Measurements from ENCODE around the gene PSMA2. TPM values are rescaled to one million over a fixed set of nuclear protein-coding genes. Genes with fewer than 3 reads are reported as not detected.

Gene PSMA2
- total RNA-seq, 4 donors from 2014 or later = 52.0 to 136 (median 63.6) TPM

DNA sequence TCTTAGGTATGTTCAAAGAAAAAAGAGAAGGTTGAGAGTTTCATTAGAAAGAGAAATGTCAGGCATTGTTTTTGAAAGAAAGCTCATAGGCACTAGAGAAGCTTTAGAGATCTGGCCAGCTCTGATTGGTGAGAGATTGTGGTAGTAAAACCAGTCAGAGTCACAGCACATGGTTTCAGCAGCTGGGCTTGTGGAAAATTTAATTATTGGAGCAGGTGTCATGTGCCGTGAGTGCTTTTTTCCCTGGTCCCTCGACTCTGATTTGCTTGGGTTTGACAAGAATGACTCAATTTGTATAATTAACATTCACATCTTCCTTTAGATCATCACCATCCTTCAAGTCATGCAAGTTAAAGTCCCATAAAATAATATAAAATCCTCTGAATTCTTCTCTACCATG, 35.4 kb upstream of the PSMA2 start:
- TF ChIP-seq, protein P1, sequence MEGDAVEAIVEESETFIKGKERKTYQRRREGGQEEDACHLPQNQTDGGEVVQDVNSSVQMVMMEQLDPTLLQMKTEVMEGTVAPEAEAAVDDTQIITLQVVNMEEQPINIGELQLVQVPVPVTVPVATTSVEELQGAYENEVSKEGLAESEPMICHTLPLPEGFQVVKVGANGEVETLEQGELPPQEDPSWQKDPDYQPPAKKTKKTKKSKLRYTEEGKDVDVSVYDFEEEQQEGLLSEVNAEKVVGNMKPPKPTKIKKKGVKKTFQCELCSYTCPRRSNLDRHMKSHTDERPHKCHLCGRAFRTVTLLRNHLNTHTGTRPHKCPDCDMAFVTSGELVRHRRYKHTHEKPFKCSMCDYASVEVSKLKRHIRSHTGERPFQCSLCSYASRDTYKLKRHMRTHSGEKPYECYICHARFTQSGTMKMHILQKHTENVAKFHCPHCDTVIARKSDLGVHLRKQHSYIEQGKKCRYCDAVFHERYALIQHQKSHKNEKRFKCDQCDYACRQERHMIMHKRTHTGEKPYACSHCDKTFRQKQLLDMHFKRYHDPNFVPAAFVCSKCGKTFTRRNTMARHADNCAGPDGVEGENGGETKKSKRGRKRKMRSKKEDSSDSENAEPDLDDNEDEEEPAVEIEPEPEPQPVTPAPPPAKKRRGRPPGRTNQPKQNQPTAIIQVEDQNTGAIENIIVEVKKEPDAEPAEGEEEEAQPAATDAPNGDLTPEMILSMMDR (IDR thresholded peaks at IDR 0.05; ENCODE audit: low read depth) = no peak

DNA sequence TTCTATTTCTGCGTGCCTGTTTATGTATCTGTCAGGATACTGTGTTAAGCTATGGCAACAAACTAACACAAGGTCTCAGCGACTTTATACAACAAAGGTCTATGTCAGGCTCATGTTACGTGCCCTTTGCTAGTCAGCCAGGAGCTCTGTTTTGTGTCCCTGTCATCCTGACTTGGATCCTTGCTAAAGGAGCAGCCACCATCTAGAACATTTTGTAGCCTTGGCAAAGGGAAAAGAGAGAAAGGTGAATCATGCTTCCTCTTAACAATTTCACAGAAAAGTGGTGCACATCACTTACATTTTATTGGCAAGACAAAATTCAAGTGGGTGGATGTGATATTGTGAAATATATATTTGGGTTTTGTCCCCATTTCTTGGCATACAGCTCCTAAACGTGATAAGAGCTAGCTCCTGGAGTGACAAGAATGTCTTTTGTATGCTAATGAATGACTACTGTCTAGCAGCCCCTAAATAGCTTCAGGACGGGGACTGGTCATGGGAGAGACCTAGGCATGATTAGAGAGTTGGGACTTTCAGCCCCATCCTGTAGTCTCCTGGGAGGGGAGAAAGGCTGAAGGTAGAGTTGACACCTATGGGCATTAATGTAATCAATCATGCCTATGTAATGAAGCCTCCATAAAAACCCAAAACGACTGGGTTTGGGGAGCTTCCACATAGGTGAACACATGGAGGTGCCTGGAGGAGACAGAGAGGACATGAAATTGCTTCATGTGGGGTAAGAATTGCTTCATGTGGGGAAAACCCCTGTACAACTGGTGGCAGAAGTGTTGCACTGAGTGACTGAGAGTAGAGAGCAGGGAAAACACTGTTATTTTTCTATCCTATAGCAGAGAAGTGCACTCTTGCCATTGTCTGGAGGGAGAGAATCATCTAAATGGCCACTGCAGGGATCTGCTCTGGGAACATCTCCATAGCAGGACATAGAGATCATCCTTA, 33.2 kb upstream of the PSMA2 start:
- TF ChIP-seq, protein P1 (IDR thresholded peaks at IDR 0.05; ENCODE audit: low read depth) = no peak

DNA sequence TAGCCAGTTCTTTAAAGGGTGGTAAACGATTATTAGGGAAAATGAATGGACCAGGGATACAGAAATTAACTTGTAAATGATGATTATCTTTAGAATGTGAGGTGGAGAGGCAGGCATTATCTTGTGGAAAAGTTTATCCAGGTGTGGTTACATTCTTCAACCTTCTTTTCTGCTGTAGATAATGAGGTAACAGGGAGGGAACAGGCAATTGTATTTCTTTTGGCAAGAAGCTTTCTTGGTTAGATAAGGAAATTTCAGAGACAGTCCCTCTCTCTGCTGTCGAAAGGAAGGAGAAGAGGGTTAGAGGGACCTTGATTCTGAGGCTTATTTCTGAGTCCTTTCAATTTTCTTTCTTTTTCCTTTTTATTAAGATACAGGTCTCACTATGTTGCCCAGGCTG, 32.3 kb upstream of the PSMA2 start:
- TF ChIP-seq, protein P1 (IDR thresholded peaks at IDR 0.05; ENCODE audit: low read depth) = no peak

DNA sequence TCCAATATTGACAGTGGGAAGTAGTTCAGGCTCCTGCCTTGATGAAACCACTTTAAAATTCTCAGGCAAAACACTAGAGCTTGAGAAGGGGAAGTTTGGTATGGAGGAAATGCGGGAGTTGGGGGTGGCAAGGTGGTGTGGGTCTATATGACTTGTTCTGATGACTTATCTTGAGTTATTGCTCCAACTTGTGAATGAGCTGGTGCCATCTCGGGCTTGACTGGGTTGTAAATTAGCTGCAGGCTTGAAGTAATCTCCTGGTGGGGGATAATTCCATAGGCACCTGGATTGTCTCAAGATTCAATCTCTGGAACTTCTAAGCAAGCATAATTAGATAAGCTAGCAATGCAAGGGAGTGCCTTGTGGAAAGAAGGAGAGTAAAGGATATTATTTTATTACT, 29.2 kb upstream of the PSMA2 start:
- TF ChIP-seq, protein P1 (IDR thresholded peaks at IDR 0.05; ENCODE audit: low read depth) = no peak

DNA sequence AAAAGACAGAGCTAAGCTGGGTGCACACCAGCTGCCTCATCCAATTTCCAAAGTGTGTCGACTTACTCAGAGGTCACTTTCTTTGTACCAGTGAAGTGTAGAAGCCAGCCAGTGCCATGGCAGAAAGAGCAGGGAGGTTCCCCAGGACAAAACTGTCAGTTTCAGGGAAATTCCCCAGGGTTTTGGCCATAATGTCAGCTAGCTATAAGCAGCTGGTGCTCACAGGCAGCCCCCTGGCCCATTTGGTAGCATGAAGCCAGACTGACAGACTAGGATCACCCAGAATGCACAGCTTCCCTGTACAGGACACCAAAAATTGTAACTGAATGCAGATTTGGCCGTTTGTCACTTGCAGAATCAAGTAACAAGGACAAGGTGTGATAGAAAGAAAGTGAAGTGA, 28.8 kb upstream of the PSMA2 start:
- TF ChIP-seq, protein P1 (IDR thresholded peaks at IDR 0.05; ENCODE audit: low read depth) = no peak

DNA sequence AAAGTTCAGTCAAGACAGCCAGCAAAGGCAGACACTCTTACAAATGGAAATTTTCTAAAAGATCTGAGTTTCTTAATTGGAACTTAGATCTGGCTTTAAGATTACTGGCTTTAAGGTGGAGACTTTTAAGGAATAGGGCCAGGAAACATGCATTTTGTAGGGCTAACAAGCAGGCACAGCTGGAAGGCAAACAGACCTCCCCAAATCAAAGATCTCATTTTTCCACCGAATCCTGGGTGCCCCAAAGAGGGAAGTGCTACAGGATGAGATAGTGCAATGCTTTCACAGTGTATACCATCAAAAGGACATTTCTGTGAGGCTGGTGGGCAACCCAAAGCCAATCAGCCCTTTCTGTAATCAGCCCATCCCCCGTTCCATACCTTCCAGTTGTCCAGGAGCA, 27.6 kb upstream of the PSMA2 start:
- TF ChIP-seq, protein P1 (IDR thresholded peaks at IDR 0.05; ENCODE audit: low read depth) = no peak

DNA sequence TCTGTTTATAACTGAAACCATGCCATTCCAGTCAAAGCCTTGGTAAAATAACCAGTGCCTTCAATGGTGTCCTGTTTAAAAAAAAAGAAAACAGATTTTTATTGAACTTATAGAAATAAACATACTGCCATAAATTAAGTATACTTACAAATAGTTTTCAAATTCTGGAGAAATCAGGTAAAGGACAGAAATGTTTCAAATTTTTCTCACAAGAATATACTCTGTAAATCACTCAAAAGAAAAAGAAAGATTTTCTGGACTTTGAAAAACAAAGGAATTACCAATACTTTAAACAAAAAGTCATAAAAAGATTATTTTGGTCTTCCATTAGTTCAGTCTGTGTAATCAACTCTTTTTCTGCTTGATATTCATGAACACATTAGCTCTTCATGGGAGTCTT, 24.1 kb upstream of the PSMA2 start:
- TF ChIP-seq, protein P1 (IDR thresholded peaks at IDR 0.05; ENCODE audit: low read depth) = no peak

All from subcutaneous adipose tissue (tissue), 4 donors.